Stimulated activated CD8-positive, alpha-beta memory T cell treated with anti-CD3 and anti-CD28 coated beads, Interleukin-4, amount 100 ng/mL, for 24 hours (primary cell): ENCODE data around the gene ANAPC1.
"Not testable (repeated sequence)": the region's sequence is repeated elsewhere in the genome, so short reads cannot be mapped to it uniquely, and the experiment has no call there.

ENCODE experiments used
- DNase-seq: peaks from one replicate; pipeline ENCODE4 v3.0.0-alpha.2; 2020; ENCODE audit warnings: low read depth

The ANAPC1 gene

DNA sequence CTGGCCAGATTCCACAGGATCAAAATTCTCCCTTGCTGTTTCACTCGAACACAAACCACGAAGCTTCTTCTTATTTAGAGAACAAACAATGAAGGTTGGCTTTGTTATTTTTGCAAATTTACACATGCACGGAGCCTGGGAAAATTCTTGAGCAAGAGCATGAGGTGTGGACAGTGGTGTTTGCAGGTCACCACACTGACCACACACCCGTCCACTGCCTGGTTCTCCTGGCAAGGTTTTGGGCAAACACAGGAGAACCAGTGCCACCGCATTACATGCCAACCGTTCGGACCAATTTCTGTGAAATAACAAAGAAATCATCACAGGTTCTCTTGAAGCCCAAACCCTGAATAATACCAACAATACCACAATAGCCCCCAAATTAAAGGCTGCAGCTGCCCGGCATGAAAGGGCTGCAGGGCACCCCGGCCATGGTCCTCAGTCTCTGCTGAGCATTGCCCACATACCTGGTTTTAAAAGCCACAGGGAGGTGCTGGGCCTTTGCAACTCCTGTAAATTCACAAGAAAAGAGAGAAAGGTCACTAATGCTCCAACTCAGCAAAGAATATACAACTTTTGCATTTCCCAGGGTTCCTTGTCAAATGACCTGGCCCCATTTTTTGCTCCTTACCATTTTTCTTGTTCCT, 154.1 kb downstream of the ANAPC1 start:
- DNase-seq: not testable (repeated sequence)

DNA sequence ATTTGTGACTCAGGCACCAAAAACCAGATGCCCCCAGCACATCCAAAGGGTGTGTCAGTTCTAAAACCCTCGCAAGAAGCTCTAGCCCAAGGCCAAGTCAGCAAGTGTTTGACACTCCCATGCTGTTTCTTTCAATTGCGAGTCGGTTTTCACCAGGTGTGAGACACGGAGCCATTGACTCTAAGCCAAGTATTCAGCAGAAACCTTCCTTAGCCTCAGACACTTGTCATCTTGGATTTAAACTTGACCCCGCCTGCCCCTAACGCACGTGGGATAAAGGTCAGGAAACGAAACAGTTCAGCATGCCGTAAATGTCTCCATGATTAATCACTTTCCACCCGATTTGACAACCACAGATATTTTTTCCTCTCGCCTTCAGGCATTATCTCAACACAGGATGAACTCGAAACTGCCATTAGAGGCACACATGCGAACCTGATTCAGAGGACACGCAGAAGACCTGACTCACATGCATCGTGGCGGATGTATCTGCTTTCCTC, 156.3 kb downstream of the ANAPC1 start:
- DNase-seq: not testable (repeated sequence)

DNA sequence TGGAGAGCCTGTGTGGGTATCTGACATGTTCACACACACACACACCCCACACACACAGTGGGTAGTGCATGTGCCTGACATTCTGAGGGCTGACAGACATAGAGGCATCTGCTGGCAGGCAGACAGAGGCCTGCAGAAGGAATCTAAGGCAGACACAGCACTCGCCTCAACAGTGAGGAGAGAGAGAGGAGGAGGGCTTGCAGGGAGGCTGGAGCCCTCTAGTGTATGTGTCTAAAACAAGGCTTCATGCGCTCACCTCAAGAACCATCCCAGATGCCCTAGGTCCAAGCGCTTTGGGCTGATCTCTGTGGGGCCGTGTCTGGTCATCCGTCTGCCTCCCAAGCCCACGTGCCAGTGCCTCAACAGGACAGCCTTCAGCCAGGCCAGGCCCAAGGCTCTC, 158.3 kb downstream of the ANAPC1 start:
- DNase-seq: not testable (repeated sequence)

DNA sequence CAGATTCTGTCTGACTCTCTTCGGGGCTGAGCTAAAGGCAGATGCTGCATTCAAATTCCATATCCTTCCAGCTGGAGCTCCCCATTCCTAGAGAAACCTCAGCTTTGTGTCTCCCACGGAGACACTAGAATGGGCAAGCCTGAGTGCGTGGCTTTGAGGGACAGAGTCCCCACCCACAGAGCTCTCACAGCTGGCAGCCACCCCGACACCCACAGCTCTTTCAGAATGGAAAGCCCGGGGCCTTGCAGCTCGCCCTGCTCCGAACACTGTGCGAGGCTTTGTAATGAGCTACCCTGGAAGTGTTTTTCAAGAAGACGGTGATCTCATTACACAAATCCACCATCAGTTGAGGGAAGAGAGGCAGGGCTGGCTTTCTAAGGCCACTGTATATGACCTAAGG, 164.4 kb downstream of the ANAPC1 start:
- not testable (repeated sequence) for DNase-seq
